Right ventricle myocardium superior (tissue), 1 donor: ENCODE results near the gene ESD. TPM values are rescaled to one million over a fixed set of nuclear protein-coding genes. Genes with fewer than 3 reads are reported as not detected.

ENCODE experiments used
- ATAC-seq: fragments of 200-7000 bp; cut with Tn5 transposase; one replicate; pipeline ENCODE4 v1.9.1; 2020; ENCODE audit warnings: mild to moderate bottlenecking; ENCODE audit not compliant: poor library complexity
- DNase-seq: peaks from one replicate; pipeline ENCODE4 v3.0.0-alpha.2; 2020
- intact Hi-C: fragments of 100-400 bp; cut with DNase I; formaldehyde crosslinking; loops from one replicate; pipeline ENCODE4 v1.11.2; 2022
- total RNA-seq: library from RNA; stranded (reverse); fragmentation: NEBNext Ultra II Directional; extraction: Animal tissue kit (Norgen Biotek cat#: 25700); gene quantifications from one replicate; pipeline ENCODE4 v1.2.1, GENCODE V29; 2021
- donor health status: DM: no; HTN: yes; CAD: no; lungs with severe emphysema.

ESD gene
- total RNA-seq, 1 donor from 2014 or later: 104 TPM

- DNase-seq (no peak), ATAC-seq (no peak)
- intact Hi-C loops: no loop called here
These were observed 43.8 kb downstream of the ESD start for GRCh38 chr13:46753137-46753536.

GRCh38 chr13:46751811-46752635 is 44.9 kb downstream of the ESD start:
- DNase-seq (no peak), ATAC-seq (peak; percentile 27)
- intact Hi-C loops: no loop called here

DNA sequence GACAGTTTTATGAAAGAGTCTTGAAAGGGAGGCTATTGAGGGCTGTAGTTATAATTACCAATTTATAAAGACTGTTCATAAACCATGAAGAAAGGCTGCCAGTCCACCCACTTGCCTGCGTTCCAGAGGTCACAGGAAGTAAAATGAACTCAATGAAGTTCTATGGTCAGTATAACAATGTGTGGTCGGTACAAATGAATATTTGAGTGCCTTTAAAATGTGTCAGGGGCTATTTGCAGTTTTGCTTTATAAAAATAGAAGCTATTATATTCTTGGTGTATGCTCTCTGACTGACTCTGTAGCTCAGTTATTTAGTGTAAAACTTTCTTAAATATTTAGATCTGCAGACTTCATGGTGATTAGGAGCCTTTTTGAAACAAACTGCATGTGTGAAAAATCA is 47.0 kb downstream of the ESD start:
- ATAC-seq: no peak
- no peak for DNase-seq
- intact Hi-C loops: no loop called here

- DNase-seq (no peak), ATAC-seq (no peak)
- intact Hi-C loops: no loop called here
These were observed 48.7 kb downstream of the ESD start for GRCh38 chr13:46748300-46748699.

DNA sequence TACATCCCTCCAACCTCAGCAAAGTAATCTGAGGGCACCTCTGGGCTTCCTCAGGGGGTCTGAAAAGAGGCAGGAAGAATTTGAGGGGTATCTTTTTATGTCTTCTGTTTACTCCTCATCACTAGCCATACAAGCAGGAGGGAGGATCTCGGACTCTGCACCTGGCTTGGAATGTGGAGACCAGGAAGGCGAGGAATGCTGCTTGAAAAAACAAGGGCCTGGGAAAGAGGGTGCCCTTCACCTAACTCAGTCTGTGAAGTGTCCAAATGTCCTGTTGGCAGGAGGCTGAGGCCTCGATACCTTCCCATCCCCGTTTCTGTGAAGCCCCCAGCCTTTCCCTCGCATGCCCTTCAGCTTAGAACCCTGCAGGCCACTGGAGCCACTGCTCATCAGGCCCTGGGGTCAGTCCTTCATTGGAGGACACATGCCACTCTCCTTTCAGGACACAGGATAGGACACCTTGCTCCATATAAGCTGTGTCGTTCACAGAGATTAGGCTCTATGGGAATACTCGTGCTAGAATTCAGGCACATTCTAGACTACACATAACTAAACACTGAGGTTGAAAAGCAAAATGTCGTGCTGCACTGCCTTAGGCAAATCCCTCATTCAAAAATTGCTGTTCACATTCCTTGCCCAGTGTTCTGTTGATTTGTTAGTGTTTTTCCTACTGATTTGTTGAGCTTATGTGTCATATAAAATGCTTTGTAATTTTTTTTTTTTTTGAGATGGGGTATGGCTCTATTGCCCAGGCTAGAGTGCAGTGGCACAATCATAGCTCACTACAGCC is 49.7 kb downstream of the ESD start:
- DNase-seq (no peak), ATAC-seq (no peak)
- intact Hi-C loops: no loop called here

DNA sequence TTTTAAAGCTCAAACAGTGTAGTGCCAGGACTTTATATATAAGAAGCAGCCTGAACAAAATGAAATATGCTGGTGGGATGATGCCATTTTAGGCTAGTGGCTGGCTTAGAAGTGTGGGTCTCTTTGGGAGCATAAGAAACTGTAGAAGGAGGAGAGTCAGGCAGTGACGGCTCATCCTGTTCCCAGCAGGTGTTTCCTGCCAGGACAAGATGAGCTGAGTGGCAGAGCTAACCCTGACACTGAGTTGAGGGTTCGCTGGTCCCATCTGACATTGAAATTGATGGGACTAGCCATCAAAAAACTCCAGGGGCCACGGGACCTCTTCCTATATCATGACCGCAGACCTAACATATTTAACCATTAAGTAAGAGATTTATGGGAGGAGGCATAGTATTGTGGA is 51.3 kb downstream of the ESD start:
- no peak for ATAC-seq
- intact Hi-C loops: no loop called here
- DNase-seq: no peak

DNA sequence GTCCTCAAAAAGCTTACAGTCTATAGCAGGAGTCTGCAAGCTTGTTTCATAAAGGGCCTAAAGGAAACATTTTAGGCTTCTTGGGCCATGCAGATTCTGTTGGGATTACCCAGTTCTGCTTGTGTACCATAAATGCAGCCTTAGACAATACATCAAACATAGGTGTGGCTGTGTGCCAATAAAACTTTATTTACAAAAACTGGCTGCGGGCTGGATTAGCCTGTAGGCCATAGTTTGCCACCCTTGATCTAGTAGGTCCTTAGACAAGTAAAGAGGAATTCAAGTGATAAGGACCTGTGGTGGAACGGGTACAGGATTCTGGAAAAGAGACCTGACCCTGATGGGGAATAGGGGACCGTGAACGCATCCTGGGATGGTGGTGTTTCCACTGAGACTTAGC is 51.9 kb downstream of the ESD start:
- no peak for DNase-seq
- ATAC-seq: no peak
- intact Hi-C loops: no loop called here

DNA sequence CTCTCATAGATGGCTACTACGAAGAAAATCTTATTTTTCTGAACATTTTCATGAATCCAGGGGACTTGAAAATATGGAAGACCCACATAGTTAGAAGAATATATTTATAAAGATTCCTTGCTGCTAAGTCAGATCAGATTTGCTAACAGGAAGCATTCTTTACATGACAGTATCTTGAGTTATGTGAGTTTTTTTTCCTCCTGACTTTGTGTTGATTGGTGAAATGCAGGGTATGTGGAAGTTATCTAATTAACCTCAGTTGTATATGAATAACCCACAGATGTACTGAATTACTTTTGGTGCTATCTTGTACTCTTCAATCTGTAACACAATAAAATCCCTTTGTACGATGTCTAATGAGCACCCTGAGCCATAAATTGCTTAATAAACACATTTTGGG is 53.8 kb downstream of the ESD start:
- intact Hi-C loops: no loop called here
- ATAC-seq (no peak), DNase-seq (no peak)

GRCh38 chr13:46739447-46740098 is 57.4 kb downstream of the ESD start:
- ATAC-seq (no peak), DNase-seq (no peak)
- intact Hi-C loops: no loop called here

DNA sequence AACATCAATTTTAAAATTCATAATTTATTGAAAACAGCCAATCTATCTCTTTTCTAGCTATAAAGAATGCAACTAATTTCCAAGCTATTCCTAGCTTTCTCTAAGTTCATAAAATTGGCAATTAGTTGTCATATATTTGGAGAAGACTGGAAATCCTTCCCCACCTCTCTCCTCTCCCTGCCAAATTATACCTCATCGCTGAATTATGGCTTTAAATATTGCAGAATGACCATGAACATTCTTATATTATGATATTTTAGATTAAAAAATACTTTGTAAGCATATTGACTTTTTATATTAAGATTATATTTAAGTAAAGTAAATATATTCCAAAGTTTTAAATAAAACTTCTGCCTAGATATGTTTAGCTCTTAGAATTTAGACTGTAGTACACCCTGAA is 58.2 kb downstream of the ESD start:
- intact Hi-C loops: no loop called here
- no peak for DNase-seq
- no peak for ATAC-seq

DNA sequence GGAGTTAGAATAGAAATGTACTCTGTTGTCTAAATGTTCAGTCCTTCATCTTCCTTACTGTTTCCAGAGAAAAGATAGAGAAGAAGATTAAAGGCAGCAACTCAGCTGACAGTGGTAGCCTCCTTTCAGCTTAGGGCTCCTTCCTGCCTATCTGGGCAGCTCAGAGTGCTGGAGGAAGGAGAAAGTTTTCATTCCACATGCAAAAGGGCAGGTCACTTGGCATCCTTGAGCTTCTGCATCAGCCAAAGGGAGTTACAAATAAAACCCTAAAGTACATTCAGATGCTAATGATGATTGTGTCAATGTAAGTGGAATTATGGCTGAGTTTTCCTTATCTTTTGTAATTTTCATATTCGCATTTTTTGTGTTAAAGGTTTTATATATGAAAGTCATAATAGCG is 58.9 kb downstream of the ESD start:
- intact Hi-C loops: no loop called here
- DNase-seq: no peak

DNA sequence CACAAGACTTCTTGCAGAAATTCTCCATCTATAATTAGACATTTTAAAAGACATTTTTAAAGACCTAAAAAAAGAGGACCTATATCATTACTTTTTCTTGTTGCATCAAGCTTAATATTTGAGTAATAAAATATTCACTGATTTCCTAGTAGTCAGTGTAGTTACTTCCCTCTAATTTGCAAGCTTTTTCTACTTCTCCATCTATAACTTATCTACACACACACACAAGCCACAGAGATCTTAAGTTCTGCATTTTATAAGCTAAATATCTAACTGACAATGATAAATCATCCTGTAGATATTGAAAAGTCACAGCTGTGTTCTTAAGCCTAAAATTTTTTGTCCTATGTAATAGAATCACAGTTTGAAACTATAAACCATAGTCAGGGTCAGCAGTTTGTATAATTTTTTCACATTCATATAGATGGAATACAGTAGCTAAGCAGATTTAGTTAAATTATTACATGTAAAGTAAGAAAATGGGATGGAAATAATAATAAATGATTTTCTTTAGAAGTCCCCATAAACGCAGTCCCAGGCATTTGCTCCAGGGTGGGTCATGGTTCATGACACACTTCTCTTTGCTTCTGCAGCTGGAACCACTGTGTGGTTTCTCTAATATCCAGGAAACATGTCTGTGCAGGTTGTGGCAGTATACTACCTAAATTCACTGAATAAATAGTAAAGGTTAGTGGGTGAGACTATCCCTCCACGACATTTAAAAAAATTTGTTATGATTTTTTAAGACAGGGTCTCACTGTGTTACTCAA is 60.2 kb downstream of the ESD start:
- intact Hi-C loops: no loop called here
- ATAC-seq (no peak), DNase-seq (no peak)

More for the DNA sequence above, 58.9 kb downstream of the ESD start:
- no peak for ATAC-seq

- no peak for DNase-seq
- intact Hi-C loops: no loop called here
- no peak for ATAC-seq
These were observed 61.5 kb downstream of the ESD start for GRCh38 chr13:46735425-46735824.

- ATAC-seq (no peak), DNase-seq (no peak)
- intact Hi-C loops: no loop called here
These were observed 65.4 kb downstream of the ESD start for GRCh38 chr13:46731535-46731934.

GRCh38 chr13:46728777-46729176 is 68.2 kb downstream of the ESD start:
- no peak for DNase-seq
- intact Hi-C loops: no loop called here
- no peak for ATAC-seq

GRCh38 chr13:46726347-46726746 is 70.6 kb downstream of the ESD start:
- ATAC-seq (no peak), DNase-seq (no peak)
- intact Hi-C loops: no loop called here
